ENCODE results near the gene FBXL5. TPM values are rescaled to one million over a fixed set of nuclear protein-coding genes. Genes with fewer than 3 reads are reported as not detected.

The FBXL5 gene
- total RNA-seq, 1 donor from 2014 or later, result 54.4 TPM

- no peak overlapping the region for H3K4me3 Mint-ChIP-seq (ENCODE audit: unreplicated experiment)
- TF ChIP-seq CTCF (IDR thresholded peaks at IDR 0.05), result no peak
- no peaks in the 10 kb centered on the region for H3K27me3 Mint-ChIP-seq (ENCODE audit: low read depth)
- peaks cover 22% of the 10 kb centered on the region for H3K4me1 Mint-ChIP-seq (ENCODE audit: low read depth)
- H3K9me3 Mint-ChIP-seq (ENCODE audit: low read depth), result no peaks in the 10 kb centered on the region
- DNase-seq (ENCODE audit: low spot score), result no peak
- H3K36me3 Mint-ChIP-seq (ENCODE audit: low read depth), result peaks cover 2% of the 10 kb centered on the region
- H3K27ac Mint-ChIP-seq (ENCODE audit: unreplicated experiment), result no peak overlapping the region
Observed at GRCh38 chr4:15676899-15677298, 21.7 kb upstream of the FBXL5 start.

GRCh38 chr4:15676039-15676438 lies 20.9 kb upstream of the FBXL5 start:
- no peak for DNase-seq (ENCODE audit: low spot score)
- Mint-ChIP-seq H3K36me3 (ENCODE audit: low read depth) (no peaks in the 10 kb centered on the region), H3K27me3 (ENCODE audit: low read depth) (no peaks in the 10 kb centered on the region), H3K9me3 (ENCODE audit: low read depth) (no peaks in the 10 kb centered on the region), H3K4me3 (ENCODE audit: unreplicated experiment) (no peak overlapping the region), H3K27ac (ENCODE audit: unreplicated experiment) (no peak overlapping the region), H3K4me1 (ENCODE audit: low read depth) (peaks cover 30% of the 10 kb centered on the region)
- no peak for TF ChIP-seq CTCF (IDR thresholded peaks at IDR 0.05)

GRCh38 chr4:15675356-15675755 lies 20.2 kb upstream of the FBXL5 start:
- peaks cover 36% of the 10 kb centered on the region for H3K4me1 Mint-ChIP-seq (ENCODE audit: low read depth)
- no peaks in the 10 kb centered on the region for H3K27me3 Mint-ChIP-seq (ENCODE audit: low read depth)
- no peak overlapping the region for H3K27ac Mint-ChIP-seq (ENCODE audit: unreplicated experiment)
- TF ChIP-seq CTCF (IDR thresholded peaks at IDR 0.05), result peak; percentile 36
- H3K4me3 Mint-ChIP-seq (ENCODE audit: unreplicated experiment), result no peak overlapping the region
- H3K9me3 Mint-ChIP-seq (ENCODE audit: low read depth), result no peaks in the 10 kb centered on the region
- no peaks in the 10 kb centered on the region for H3K36me3 Mint-ChIP-seq (ENCODE audit: low read depth)
- DNase-seq (ENCODE audit: low spot score), result no peak

- TF ChIP-seq CTCF (IDR thresholded peaks at IDR 0.05), result no peak
- Mint-ChIP-seq H3K27ac (ENCODE audit: unreplicated experiment) (no peak overlapping the region), H3K4me3 (ENCODE audit: unreplicated experiment) (no peak overlapping the region), H3K4me1 (ENCODE audit: low read depth) (peaks cover 37% of the 10 kb centered on the region), H3K27me3 (ENCODE audit: low read depth) (no peaks in the 10 kb centered on the region), H3K36me3 (ENCODE audit: low read depth) (no peaks in the 10 kb centered on the region), H3K9me3 (ENCODE audit: low read depth) (no peaks in the 10 kb centered on the region)
- no peak for DNase-seq (ENCODE audit: low spot score)
Observed at GRCh38 chr4:15674926-15675325, 19.8 kb upstream of the FBXL5 start.

GRCh38 chr4:15674046-15674445 lies 18.9 kb upstream of the FBXL5 start:
- H3K4me3 Mint-ChIP-seq (ENCODE audit: unreplicated experiment), result no peak overlapping the region
- no peaks in the 10 kb centered on the region for H3K27me3 Mint-ChIP-seq (ENCODE audit: low read depth)
- H3K36me3 Mint-ChIP-seq (ENCODE audit: low read depth), result no peaks in the 10 kb centered on the region
- H3K27ac Mint-ChIP-seq (ENCODE audit: unreplicated experiment), result no peak overlapping the region
- TF ChIP-seq CTCF (IDR thresholded peaks at IDR 0.05), result no peak
- no peak for DNase-seq (ENCODE audit: low spot score)
- no peaks in the 10 kb centered on the region for H3K9me3 Mint-ChIP-seq (ENCODE audit: low read depth)
- H3K4me1 Mint-ChIP-seq (ENCODE audit: low read depth), result peaks cover 35% of the 10 kb centered on the region
